Measurements from ENCODE around the gene DRG2. TPM values are rescaled to one million over a fixed set of nuclear protein-coding genes. Genes with fewer than 3 reads are reported as not detected.

DRG2 gene
- total and polyA plus RNA-seq, 7 donors: 25.0 to 37.3 (median 33.2) TPM

DNA sequence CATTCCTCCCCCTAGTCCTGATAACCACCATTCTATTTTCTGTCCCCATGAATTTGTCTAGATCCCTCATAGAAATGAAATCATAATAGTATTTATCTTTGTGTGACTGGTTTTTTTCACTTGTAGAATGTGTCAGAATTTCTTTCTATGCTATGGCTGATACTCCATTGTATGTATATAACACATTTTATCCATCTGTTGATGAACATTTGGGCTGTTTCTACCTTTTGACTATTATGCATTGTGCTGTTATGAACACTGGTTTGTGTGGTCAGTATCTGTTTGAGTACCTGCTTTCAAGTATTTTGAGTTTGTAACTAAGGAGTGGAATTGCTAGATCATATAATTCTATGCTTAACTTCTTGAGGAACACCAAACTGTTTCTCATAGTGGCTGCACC is 16.0 kb upstream of the DRG2 start:
- intact Hi-C loops (cut with DNase I): no loop called here

GRCh38 chr17:18074566-18075272 is 13.0 kb upstream of the DRG2 start:
- Histone ChIP-seq H3K27ac (no peak overlapping the region), H3K4me1 (no peaks in the 10 kb centered on the region), H3K27me3 (no peaks in the 10 kb centered on the region), H3K36me3 (no peaks in the 10 kb centered on the region), H3K9me3 (no peaks in the 10 kb centered on the region), H3K4me3 (no peak overlapping the region)
- 87 to 88% methylated on average over 6 of the region's 6 CpGs for WGBS, 2 donors
- TF ChIP-seq EP300 (IDR thresholded peaks at IDR 0.05): no peak
- TF ChIP-seq CTCF (IDR thresholded peaks at IDR 0.05): no peak
- TF ChIP-seq POLR2A (IDR thresholded peaks at IDR 0.05): no peak
- no peak for TF ChIP-seq POLR2AphosphoS5 (IDR thresholded peaks at IDR 0.05)
- DNase-seq: no peak
- intact Hi-C loops (cut with DNase I): no loop called here

More for the DNA sequence above, 16.0 kb upstream of the DRG2 start:
- Histone ChIP-seq H3K9me3 (no peaks in the 10 kb centered on the region), H3K4me3 (no peak overlapping the region), H3K36me3 (peaks cover 0 to 2% (median 0%) of the 10 kb centered on the region in 4 donors), H3K27ac (no peak overlapping the region), H3K4me1 (no peaks in the 10 kb centered on the region), H3K27me3 (no peaks in the 10 kb centered on the region)
- TF ChIP-seq POLR2A (IDR thresholded peaks at IDR 0.05): no peak
- TF ChIP-seq EP300 (IDR thresholded peaks at IDR 0.05): no peak
- TF ChIP-seq CTCF (IDR thresholded peaks at IDR 0.05): no peak
- no peak for TF ChIP-seq POLR2AphosphoS5 (IDR thresholded peaks at IDR 0.05)
- no peak for DNase-seq

GRCh38 chr17:18076936-18077335 is 10.8 kb upstream of the DRG2 start:
- Histone ChIP-seq H3K27me3 (no peaks in the 10 kb centered on the region), H3K36me3 (no peaks in the 10 kb centered on the region), H3K4me1 (no peaks in the 10 kb centered on the region), H3K27ac (no peak overlapping the region), H3K9me3 (no peaks in the 10 kb centered on the region), H3K4me3 (no peak overlapping the region)
- DNase-seq: no peak
- WGBS, 2 donors: 74 to 75% methylated on average over 7 of the region's 7 CpGs
- TF ChIP-seq CTCF (IDR thresholded peaks at IDR 0.05) (no peak), POLR2AphosphoS5 (IDR thresholded peaks at IDR 0.05) (no peak), EP300 (IDR thresholded peaks at IDR 0.05) (no peak), POLR2A (IDR thresholded peaks at IDR 0.05) (no peak)
- intact Hi-C loops (cut with DNase I): no loop called here

- no peak for DNase-seq
- Histone ChIP-seq H3K4me3 (no peak overlapping the region), H3K9me3 (no peaks in the 10 kb centered on the region), H3K36me3 (no peaks in the 10 kb centered on the region), H3K4me1 (no peaks in the 10 kb centered on the region), H3K27me3 (no peaks in the 10 kb centered on the region), H3K27ac (no peak overlapping the region)
- no peak for TF ChIP-seq POLR2AphosphoS5 (IDR thresholded peaks at IDR 0.05)
- TF ChIP-seq POLR2A (IDR thresholded peaks at IDR 0.05): no peak
- no peak for TF ChIP-seq CTCF (IDR thresholded peaks at IDR 0.05)
- no peak for TF ChIP-seq EP300 (IDR thresholded peaks at IDR 0.05)
- 77 to 82% methylated on average over 4 of the region's 4 CpGs for WGBS, 2 donors
- intact Hi-C loops (cut with DNase I): no loop called here
These were observed 8.2 kb upstream of the DRG2 start for GRCh38 chr17:18079543-18079942.

DNA sequence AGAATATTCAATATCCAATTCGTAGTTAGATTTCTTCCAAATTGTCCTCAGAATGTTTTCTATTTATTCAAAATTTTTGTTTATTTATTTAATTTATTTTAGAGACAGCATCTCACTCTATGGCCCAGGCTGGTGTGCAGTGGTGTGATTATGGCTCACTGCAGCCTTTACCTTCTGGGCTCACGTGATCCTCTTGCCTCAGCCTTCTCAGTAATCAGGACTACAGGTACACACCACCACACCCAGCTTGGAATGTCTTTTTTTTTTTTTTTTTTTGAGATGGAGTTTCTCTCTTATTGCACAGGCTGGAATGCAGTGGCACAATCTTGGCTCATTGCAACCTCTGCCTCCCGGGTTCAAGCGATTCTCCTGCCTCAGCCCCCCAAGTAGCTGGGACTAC is 3.5 kb upstream of the DRG2 start:
- no peak for TF ChIP-seq EP300 (IDR thresholded peaks at IDR 0.05)
- no peak for TF ChIP-seq CTCF (IDR thresholded peaks at IDR 0.05)
- no peak for TF ChIP-seq POLR2AphosphoS5 (IDR thresholded peaks at IDR 0.05)
- no peak for TF ChIP-seq POLR2A (IDR thresholded peaks at IDR 0.05)
- Histone ChIP-seq H3K36me3 (no peaks in the 10 kb centered on the region), H3K4me3 (no peak overlapping the region), H3K27me3 (no peaks in the 10 kb centered on the region), H3K4me1 (peaks cover 0 to 19% (median 10%) of the 10 kb centered on the region in 4 donors), H3K9me3 (no peaks in the 10 kb centered on the region), H3K27ac (no peak overlapping the region)
- intact Hi-C loops (cut with DNase I): no loop called here
- WGBS, 2 donors: 42 to 83% methylated on average over 4 of the region's 4 CpGs
- DNase-seq: no peak
